ENCODE data around the gene NOXA1. TPM values are rescaled to one million over a fixed set of nuclear protein-coding genes. Genes with fewer than 3 reads are reported as not detected.

NOXA1 gene
- total RNA-seq, 1 donor: not detected

GRCh38 chr9:137379761-137380161, 43.4 kb upstream of the NOXA1 start:
- no peak for TF ChIP-seq CTCF (IDR thresholded peaks at IDR 0.05; ENCODE audit: insufficient read depth, low read depth, low read length)
- DNase-seq (ENCODE audit: low read depth): no peak
- H3K4me3 ChIP-seq (ENCODE audit: low read depth, low read length): no peak overlapping the region

GRCh38 chr9:137380171-137380570, 43.0 kb upstream of the NOXA1 start:
- no peak for TF ChIP-seq CTCF (IDR thresholded peaks at IDR 0.05; ENCODE audit: insufficient read depth, low read depth, low read length)
- DNase-seq (ENCODE audit: low read depth): no peak
- H3K4me3 ChIP-seq (ENCODE audit: low read depth, low read length): no peak overlapping the region

GRCh38 chr9:137380606-137381005, 42.6 kb upstream of the NOXA1 start:
- no peak for DNase-seq (ENCODE audit: low read depth)
- no peak for TF ChIP-seq CTCF (IDR thresholded peaks at IDR 0.05; ENCODE audit: insufficient read depth, low read depth, low read length)
- H3K4me3 ChIP-seq (ENCODE audit: low read depth, low read length): no peak overlapping the region

GRCh38 chr9:137381501-137382443, 41.4 kb upstream of the NOXA1 start:
- TF ChIP-seq CTCF (IDR thresholded peaks at IDR 0.05; ENCODE audit: insufficient read depth, low read depth, low read length): no peak

GRCh38 chr9:137382444-137383080, 40.6 kb upstream of the NOXA1 start:
- no peak for DNase-seq (ENCODE audit: low read depth)
- no peak overlapping the region for H3K4me3 ChIP-seq (ENCODE audit: low read depth, low read length)
- no peak for TF ChIP-seq CTCF (IDR thresholded peaks at IDR 0.05; ENCODE audit: insufficient read depth, low read depth, low read length)

More at GRCh38 chr9:137381501-137382443, 41.4 kb upstream of the NOXA1 start:
- DNase-seq (ENCODE audit: low read depth): no peak
- no peak overlapping the region for H3K4me3 ChIP-seq (ENCODE audit: low read depth, low read length)

GRCh38 chr9:137383081-137383783, 40.0 kb upstream of the NOXA1 start:
- H3K4me3 ChIP-seq (ENCODE audit: low read depth, low read length): no peak overlapping the region
- no peak for DNase-seq (ENCODE audit: low read depth)
- no peak for TF ChIP-seq CTCF (IDR thresholded peaks at IDR 0.05; ENCODE audit: insufficient read depth, low read depth, low read length)

Data from fibroblast of villous mesenchyme (primary cell).